ENCODE measurements around the gene MAP3K4. TPM values are rescaled to one million over a fixed set of nuclear protein-coding genes. Genes with fewer than 3 reads are reported as not detected.

MAP3K4 gene
- total RNA-seq, 1 experiment from 2014 or later, result 54.3 TPM

DNA sequence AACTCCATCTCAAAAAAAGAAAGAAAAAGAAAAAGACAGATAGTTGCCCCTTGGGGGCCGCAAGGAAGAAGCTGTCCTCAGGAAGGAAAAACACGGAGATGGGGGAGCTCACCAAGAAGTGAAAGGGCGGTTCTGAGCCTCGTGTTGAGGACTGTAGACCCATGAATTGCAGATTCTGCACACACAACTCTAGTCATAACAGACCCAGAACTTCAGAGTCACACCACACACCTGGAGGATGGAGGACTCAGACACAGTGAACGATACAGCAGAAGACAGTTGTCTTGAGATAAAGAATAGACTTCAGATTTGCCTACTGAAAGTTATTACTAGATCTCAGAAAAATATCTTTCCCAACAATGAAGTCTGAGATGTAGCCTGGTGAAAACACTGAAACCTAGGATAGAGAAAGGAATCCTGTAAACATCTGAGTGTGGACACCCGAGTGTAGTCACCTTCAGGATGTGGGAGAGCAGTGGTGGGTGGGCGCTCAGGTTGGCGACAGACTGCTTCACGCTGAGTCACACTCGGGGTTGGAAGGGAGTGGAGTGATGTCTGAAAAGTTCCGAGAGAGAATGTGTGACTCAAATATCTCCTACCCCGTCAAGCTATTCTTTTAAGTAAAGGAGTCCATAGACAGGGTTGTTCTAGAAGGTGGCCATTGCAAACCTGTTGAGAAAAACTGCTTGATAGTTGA lies 88.1 kb downstream of the MAP3K4 start:
- H3T11ph ChIP-seq (ENCODE audit: low read length), result no peak overlapping the region
- H2AFZ ChIP-seq (ENCODE audit: low read length), result no peak overlapping the region
- no peak overlapping the region for H2BK120ac ChIP-seq (ENCODE audit: low read depth, low read length, poor library complexity, severe bottlenecking)
- no peak overlapping the region for H3K4ac ChIP-seq (ENCODE audit: low read depth, low read length)
- no peak overlapping the region for H3K18ac ChIP-seq (ENCODE audit: insufficient read length, low read depth, low read length)
- no CpG with 5 or more reads among the region's 12 CpGs for WGBS (ENCODE audit: extremely low coverage, insufficient read length, low lambda C conversion rate)
- Mint-ChIP-seq H3K27ac (peak overlapping the region in 2 of 3 experiments; percentile 2 to 63; a peak in 2 of 7 replicates), H3K9me3 (no peaks in the 10 kb centered on the region), H3K27me3 (ENCODE audit: low read depth) (no peaks in the 10 kb centered on the region), H3K4me3 (no peak overlapping the region), H3K4me1 (no peaks in the 10 kb centered on the region), H3K36me3 (ENCODE audit: insufficient read depth in 1 of 3, low read depth in 3 of 3) (peaks cover 6 to 7% (median 6%) of the 10 kb centered on the region in 3 experiments; a peak in 6 of 7 replicates)
- no peak for DNase-seq
- H3K9me3 ChIP-seq (ENCODE audit: control insufficient read depth, low read depth, low read length), result no peaks in the 10 kb centered on the region
- TF ChIP-seq, protein P1, sequence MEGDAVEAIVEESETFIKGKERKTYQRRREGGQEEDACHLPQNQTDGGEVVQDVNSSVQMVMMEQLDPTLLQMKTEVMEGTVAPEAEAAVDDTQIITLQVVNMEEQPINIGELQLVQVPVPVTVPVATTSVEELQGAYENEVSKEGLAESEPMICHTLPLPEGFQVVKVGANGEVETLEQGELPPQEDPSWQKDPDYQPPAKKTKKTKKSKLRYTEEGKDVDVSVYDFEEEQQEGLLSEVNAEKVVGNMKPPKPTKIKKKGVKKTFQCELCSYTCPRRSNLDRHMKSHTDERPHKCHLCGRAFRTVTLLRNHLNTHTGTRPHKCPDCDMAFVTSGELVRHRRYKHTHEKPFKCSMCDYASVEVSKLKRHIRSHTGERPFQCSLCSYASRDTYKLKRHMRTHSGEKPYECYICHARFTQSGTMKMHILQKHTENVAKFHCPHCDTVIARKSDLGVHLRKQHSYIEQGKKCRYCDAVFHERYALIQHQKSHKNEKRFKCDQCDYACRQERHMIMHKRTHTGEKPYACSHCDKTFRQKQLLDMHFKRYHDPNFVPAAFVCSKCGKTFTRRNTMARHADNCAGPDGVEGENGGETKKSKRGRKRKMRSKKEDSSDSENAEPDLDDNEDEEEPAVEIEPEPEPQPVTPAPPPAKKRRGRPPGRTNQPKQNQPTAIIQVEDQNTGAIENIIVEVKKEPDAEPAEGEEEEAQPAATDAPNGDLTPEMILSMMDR (conservative IDR thresholded peaks at IDR 0.05), result no peak
- H3K27me3 ChIP-seq (ENCODE audit: insufficient read depth, low read length), result no peaks in the 10 kb centered on the region
- no peak overlapping the region for H3K23ac ChIP-seq (ENCODE audit: insufficient read length, low read depth, low read length)
- no peak overlapping the region for H3K14ac ChIP-seq (ENCODE audit: insufficient read depth, low read length)
- H4K5ac ChIP-seq (ENCODE audit: insufficient read length, low read depth, low read length), result no peak overlapping the region
- no peak overlapping the region for H2BK20ac ChIP-seq (ENCODE audit: low read depth, low read length, poor library complexity, severe bottlenecking)
- H2BK12ac ChIP-seq (ENCODE audit: insufficient read length, low read depth, low read length), result no peak overlapping the region
- H4K8ac ChIP-seq (replicated peaks; ENCODE audit: insufficient read length, low read depth, low read length), result no peak overlapping the region
- no peak overlapping the region for H3K56ac ChIP-seq (ENCODE audit: insufficient read length, low read depth, low read length)
- no peaks in the 10 kb centered on the region for H3K79me1 ChIP-seq (ENCODE audit: insufficient read depth, low read depth, low read length, poor library complexity, severe bottlenecking)
- no peak overlapping the region for H2BK5ac ChIP-seq (ENCODE audit: insufficient read length, low read length)
- H3K23me2 ChIP-seq (ENCODE audit: insufficient read length, low read depth, low read length, poor library complexity, severe bottlenecking), result no peaks in the 10 kb centered on the region
- H3K9ac ChIP-seq (ENCODE audit: extremely low read depth, insufficient read length, low read length), result no peak overlapping the region
- H3K4me1 ChIP-seq (ENCODE audit: insufficient read depth, low read length), result no peaks in the 10 kb centered on the region
- no peaks in the 10 kb centered on the region for H3K79me2 ChIP-seq (ENCODE audit: insufficient read depth, low read length)
- no peak overlapping the region for H3K4me2 ChIP-seq (ENCODE audit: insufficient read depth, insufficient read length, low read length)
- H3K27ac ChIP-seq (ENCODE audit: insufficient read length, low read depth, low read length), result no peak overlapping the region
- H4K91ac ChIP-seq (ENCODE audit: insufficient read length, low read depth, low read length), result no peak overlapping the region
- no peak overlapping the region for H2AK5ac ChIP-seq (ENCODE audit: insufficient read length, low read length)
- H4K20me1 ChIP-seq (ENCODE audit: control insufficient read depth, insufficient read depth, insufficient read length), result no peaks in the 10 kb centered on the region
- no peak overlapping the region for H2BK15ac ChIP-seq (ENCODE audit: low read depth, low read length)
